Measurements from ENCODE around the gene VAPA. TPM values are rescaled to one million over a fixed set of nuclear protein-coding genes. Genes with fewer than 3 reads are reported as not detected.
A peak's percentile ranks its signal among the peaks of the same experiment; 100 is the strongest.

The VAPA gene
- total RNA-seq, 1 experiment from 2014 or later = 444 TPM

- Histone ChIP-seq H3K27me3 (replicated peaks) (no peaks in the 10 kb centered on the region), H3K27ac (no peak overlapping the region), H3K4me1 (replicated peaks) (no peaks in the 10 kb centered on the region; the same call in 1 of the 2 replicates), H3K9me3 (replicated peaks) (no peaks in the 10 kb centered on the region), H3K4me3 (no peak overlapping the region), H3K36me3 (no peaks in the 10 kb centered on the region)
- DNase-seq (ENCODE audit: low read depth in 1 of 2, low spot score in 2 of 2) = no peak
These were observed 54.4 kb downstream of the VAPA start for GRCh38 chr18:9968081-9968848.

- Histone ChIP-seq H3K9me3 (replicated peaks) (no peaks in the 10 kb centered on the region; the same call in 1 of the 2 replicates), H3K36me3 (no peaks in the 10 kb centered on the region), H3K4me1 (replicated peaks) (no peaks in the 10 kb centered on the region; the same call in 1 of the 2 replicates), H3K27ac (no peak overlapping the region), H3K27me3 (replicated peaks) (no peaks in the 10 kb centered on the region), H3K4me3 (no peak overlapping the region)
- DNase-seq (ENCODE audit: low read depth in 1 of 2, low spot score in 2 of 2) = no peak
These were observed 55.4 kb downstream of the VAPA start for GRCh38 chr18:9969247-9969646.

- H3K27ac ChIP-seq = no peak overlapping the region
- H3K4me3 ChIP-seq = no peak overlapping the region
- no peaks in the 10 kb centered on the region for H3K27me3 ChIP-seq (replicated peaks)
- no peaks in the 10 kb centered on the region for H3K36me3 ChIP-seq
- H3K4me1 ChIP-seq (replicated peaks) = no peaks in the 10 kb centered on the region; the same call in 1 of the 2 replicates
- DNase-seq (ENCODE audit: low read depth in 1 of 2, low spot score in 2 of 2) = peak; percentile 64 to 68
- H3K9me3 ChIP-seq (replicated peaks) = peaks cover 2% of the 10 kb centered on the region
These were observed 57.6 kb downstream of the VAPA start for GRCh38 chr18:9971313-9971920.

GRCh38 chr18:9973470-9973869, 59.7 kb downstream of the VAPA start:
- Histone ChIP-seq H3K9me3 (replicated peaks) (peaks cover 2% of the 10 kb centered on the region), H3K36me3 (no peaks in the 10 kb centered on the region), H3K4me3 (no peak overlapping the region), H3K27ac (no peak overlapping the region), H3K27me3 (replicated peaks) (no peaks in the 10 kb centered on the region), H3K4me1 (replicated peaks) (no peaks in the 10 kb centered on the region; the same call in 1 of the 2 replicates)
- DNase-seq (ENCODE audit: low read depth in 1 of 2, low spot score in 2 of 2) = no peak

GRCh38 chr18:9974279-9974915, 60.6 kb downstream of the VAPA start:
- peaks cover 2% of the 10 kb centered on the region for H3K9me3 ChIP-seq (replicated peaks)
- DNase-seq (ENCODE audit: low read depth in 1 of 2, low spot score in 2 of 2) = no peak
- H3K36me3 ChIP-seq = no peaks in the 10 kb centered on the region
- no peaks in the 10 kb centered on the region; the same call in 1 of the 2 replicates for H3K4me1 ChIP-seq (replicated peaks)
- no peaks in the 10 kb centered on the region for H3K27me3 ChIP-seq (replicated peaks)
- H3K27ac ChIP-seq = no peak overlapping the region
- no peak overlapping the region for H3K4me3 ChIP-seq

GRCh38 chr18:9975658-9976057, 61.8 kb downstream of the VAPA start:
- peaks cover 2% of the 10 kb centered on the region for H3K9me3 ChIP-seq (replicated peaks)
- H3K27me3 ChIP-seq (replicated peaks) = no peaks in the 10 kb centered on the region
- no peaks in the 10 kb centered on the region for H3K36me3 ChIP-seq
- DNase-seq (ENCODE audit: low read depth in 1 of 2, low spot score in 2 of 2) = no peak
- no peaks in the 10 kb centered on the region; the same call in 1 of the 2 replicates for H3K4me1 ChIP-seq (replicated peaks)
- H3K27ac ChIP-seq = no peak overlapping the region
- H3K4me3 ChIP-seq = no peak overlapping the region

- no peaks in the 10 kb centered on the region; the same call in 1 of the 2 replicates for H3K9me3 ChIP-seq (replicated peaks)
- H3K4me3 ChIP-seq = no peak overlapping the region
- H3K27ac ChIP-seq = no peak overlapping the region
- no peaks in the 10 kb centered on the region for H3K4me1 ChIP-seq (replicated peaks)
- no peaks in the 10 kb centered on the region for H3K36me3 ChIP-seq
- no peaks in the 10 kb centered on the region for H3K27me3 ChIP-seq (replicated peaks)
- DNase-seq (ENCODE audit: low read depth in 1 of 2, low spot score in 2 of 2) = no peak
These were observed 68.9 kb downstream of the VAPA start for GRCh38 chr18:9982711-9983110.

- no peaks in the 10 kb centered on the region; the same call in 1 of the 2 replicates for H3K9me3 ChIP-seq (replicated peaks)
- no peak overlapping the region for H3K4me3 ChIP-seq
- H3K36me3 ChIP-seq = no peaks in the 10 kb centered on the region
- no peaks in the 10 kb centered on the region for H3K27me3 ChIP-seq (replicated peaks)
- no peak overlapping the region for H3K27ac ChIP-seq
- H3K4me1 ChIP-seq (replicated peaks) = no peaks in the 10 kb centered on the region
- no peak for DNase-seq (ENCODE audit: low read depth in 1 of 2, low spot score in 2 of 2)
These were observed 70.3 kb downstream of the VAPA start for GRCh38 chr18:9984080-9984479.

- no peaks in the 10 kb centered on the region for H3K36me3 ChIP-seq
- H3K27ac ChIP-seq = no peak overlapping the region
- H3K4me1 ChIP-seq (replicated peaks) = no peaks in the 10 kb centered on the region
- DNase-seq (ENCODE audit: low read depth in 1 of 2, low spot score in 2 of 2) = no peak
- no peaks in the 10 kb centered on the region for H3K27me3 ChIP-seq (replicated peaks)
- no peaks in the 10 kb centered on the region; the same call in 1 of the 2 replicates for H3K9me3 ChIP-seq (replicated peaks)
- H3K4me3 ChIP-seq = no peak overlapping the region
These were observed 71.8 kb downstream of the VAPA start for GRCh38 chr18:9985641-9986040.

- Histone ChIP-seq H3K27ac (no peak overlapping the region), H3K4me3 (no peak overlapping the region), H3K4me1 (replicated peaks) (no peaks in the 10 kb centered on the region), H3K27me3 (replicated peaks) (no peaks in the 10 kb centered on the region), H3K36me3 (no peaks in the 10 kb centered on the region), H3K9me3 (replicated peaks) (no peaks in the 10 kb centered on the region; the same call in 1 of the 2 replicates)
- no peak for DNase-seq (ENCODE audit: low read depth in 1 of 2, low spot score in 2 of 2)
These were observed 72.5 kb downstream of the VAPA start for GRCh38 chr18:9986156-9986930.

- H3K4me1 ChIP-seq (replicated peaks) = no peaks in the 10 kb centered on the region
- no peak overlapping the region for H3K4me3 ChIP-seq
- H3K9me3 ChIP-seq (replicated peaks) = no peaks in the 10 kb centered on the region; the same call in 1 of the 2 replicates
- H3K27me3 ChIP-seq (replicated peaks) = no peaks in the 10 kb centered on the region
- no peak overlapping the region for H3K27ac ChIP-seq
- no peak for DNase-seq (ENCODE audit: low read depth in 1 of 2, low spot score in 2 of 2)
- H3K36me3 ChIP-seq = no peaks in the 10 kb centered on the region
These were observed 73.5 kb downstream of the VAPA start for GRCh38 chr18:9987345-9987744.

GRCh38 chr18:9987931-9988330, 74.1 kb downstream of the VAPA start:
- no peak overlapping the region for H3K4me3 ChIP-seq
- H3K4me1 ChIP-seq (replicated peaks) = no peaks in the 10 kb centered on the region
- H3K9me3 ChIP-seq (replicated peaks) = no peaks in the 10 kb centered on the region
- H3K27ac ChIP-seq = no peak overlapping the region
- DNase-seq (ENCODE audit: low read depth in 1 of 2, low spot score in 2 of 2) = no peak
- no peaks in the 10 kb centered on the region for H3K27me3 ChIP-seq (replicated peaks)
- no peaks in the 10 kb centered on the region for H3K36me3 ChIP-seq

GRCh38 chr18:9988665-9989064, 74.8 kb downstream of the VAPA start:
- Histone ChIP-seq H3K36me3 (no peaks in the 10 kb centered on the region), H3K4me3 (no peak overlapping the region), H3K27me3 (replicated peaks) (no peaks in the 10 kb centered on the region), H3K4me1 (replicated peaks) (no peaks in the 10 kb centered on the region), H3K9me3 (replicated peaks) (no peaks in the 10 kb centered on the region), H3K27ac (no peak overlapping the region)
- DNase-seq (ENCODE audit: low read depth in 1 of 2, low spot score in 2 of 2) = no peak

All from SJSA1 (cell line).